GM12872 (cell line): ENCODE data around the gene TSPO2.

ENCODE experiments used
- TF ChIP-seq, protein P1 (sequence below): IDR thresholded peaks from 3 replicates; pipeline ENCODE4 v1.5.1; 2011; ENCODE audit warnings: low read depth, mild to moderate bottlenecking, low read length, moderate library complexity; ENCODE audit not compliant: insufficient read depth

TSPO2 gene

GRCh38 chr6:41017663-41018062 is 24.6 kb upstream of the TSPO2 start:
- TF ChIP-seq, protein P1, sequence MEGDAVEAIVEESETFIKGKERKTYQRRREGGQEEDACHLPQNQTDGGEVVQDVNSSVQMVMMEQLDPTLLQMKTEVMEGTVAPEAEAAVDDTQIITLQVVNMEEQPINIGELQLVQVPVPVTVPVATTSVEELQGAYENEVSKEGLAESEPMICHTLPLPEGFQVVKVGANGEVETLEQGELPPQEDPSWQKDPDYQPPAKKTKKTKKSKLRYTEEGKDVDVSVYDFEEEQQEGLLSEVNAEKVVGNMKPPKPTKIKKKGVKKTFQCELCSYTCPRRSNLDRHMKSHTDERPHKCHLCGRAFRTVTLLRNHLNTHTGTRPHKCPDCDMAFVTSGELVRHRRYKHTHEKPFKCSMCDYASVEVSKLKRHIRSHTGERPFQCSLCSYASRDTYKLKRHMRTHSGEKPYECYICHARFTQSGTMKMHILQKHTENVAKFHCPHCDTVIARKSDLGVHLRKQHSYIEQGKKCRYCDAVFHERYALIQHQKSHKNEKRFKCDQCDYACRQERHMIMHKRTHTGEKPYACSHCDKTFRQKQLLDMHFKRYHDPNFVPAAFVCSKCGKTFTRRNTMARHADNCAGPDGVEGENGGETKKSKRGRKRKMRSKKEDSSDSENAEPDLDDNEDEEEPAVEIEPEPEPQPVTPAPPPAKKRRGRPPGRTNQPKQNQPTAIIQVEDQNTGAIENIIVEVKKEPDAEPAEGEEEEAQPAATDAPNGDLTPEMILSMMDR = no peak

GRCh38 chr6:41021832-41022231 is 20.4 kb upstream of the TSPO2 start:
- TF ChIP-seq, protein P1 = no peak

GRCh38 chr6:41022294-41022693 is 20.0 kb upstream of the TSPO2 start:
- TF ChIP-seq, protein P1 = no peak

DNA sequence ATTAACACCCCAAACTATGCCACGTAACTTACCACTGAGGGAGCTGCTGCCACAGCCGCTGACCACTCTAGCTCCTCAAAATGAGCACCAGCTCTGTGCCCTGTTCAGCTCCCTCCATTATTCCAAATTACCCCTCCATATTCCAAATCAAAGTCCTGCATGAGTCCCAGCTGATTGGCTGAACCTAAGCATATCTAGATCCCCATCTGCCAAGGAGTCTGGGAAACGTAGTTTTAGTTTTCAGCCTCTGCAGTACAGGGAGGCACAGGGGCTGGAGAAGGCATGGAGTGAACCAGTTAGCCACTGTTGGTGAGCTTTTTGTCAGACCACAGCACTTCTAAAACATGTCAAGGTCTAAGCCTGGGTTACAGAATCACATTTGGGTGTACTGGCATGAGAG is 19.2 kb upstream of the TSPO2 start:
- TF ChIP-seq, protein P1 = no peak

DNA sequence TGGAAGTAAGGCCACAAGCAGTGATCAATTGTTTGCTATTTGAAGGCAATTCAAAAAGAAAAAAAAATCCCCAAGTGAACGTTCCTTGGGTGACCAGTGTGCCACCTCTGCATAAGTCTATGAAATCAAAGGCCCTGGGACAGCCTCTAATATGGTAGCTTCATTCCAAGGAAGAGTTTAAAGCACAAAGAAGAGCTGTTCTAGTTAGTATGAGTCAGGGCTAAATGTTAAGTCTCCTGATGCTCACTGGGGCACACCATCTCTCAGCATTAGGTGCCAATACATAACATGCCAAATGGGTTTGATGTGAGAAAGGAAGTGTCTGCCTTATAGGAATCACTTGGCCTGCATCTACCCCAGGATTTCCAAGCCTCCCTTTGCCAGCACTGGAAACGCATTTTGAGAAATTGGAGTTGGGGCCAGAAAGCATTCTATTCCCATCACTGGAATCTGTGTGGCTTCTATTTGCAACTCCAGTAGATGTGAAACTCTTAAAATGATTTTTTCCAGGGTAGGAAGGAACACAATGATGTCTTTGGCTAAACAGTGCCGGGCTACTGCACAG is 16.2 kb upstream of the TSPO2 start:
- TF ChIP-seq, protein P1 = no peak

GRCh38 chr6:41027241-41027640 is 15.0 kb upstream of the TSPO2 start:
- TF ChIP-seq, protein P1 = 0 out of 3 replicates have a peak, but pooled peaks have one; percentile 3

DNA sequence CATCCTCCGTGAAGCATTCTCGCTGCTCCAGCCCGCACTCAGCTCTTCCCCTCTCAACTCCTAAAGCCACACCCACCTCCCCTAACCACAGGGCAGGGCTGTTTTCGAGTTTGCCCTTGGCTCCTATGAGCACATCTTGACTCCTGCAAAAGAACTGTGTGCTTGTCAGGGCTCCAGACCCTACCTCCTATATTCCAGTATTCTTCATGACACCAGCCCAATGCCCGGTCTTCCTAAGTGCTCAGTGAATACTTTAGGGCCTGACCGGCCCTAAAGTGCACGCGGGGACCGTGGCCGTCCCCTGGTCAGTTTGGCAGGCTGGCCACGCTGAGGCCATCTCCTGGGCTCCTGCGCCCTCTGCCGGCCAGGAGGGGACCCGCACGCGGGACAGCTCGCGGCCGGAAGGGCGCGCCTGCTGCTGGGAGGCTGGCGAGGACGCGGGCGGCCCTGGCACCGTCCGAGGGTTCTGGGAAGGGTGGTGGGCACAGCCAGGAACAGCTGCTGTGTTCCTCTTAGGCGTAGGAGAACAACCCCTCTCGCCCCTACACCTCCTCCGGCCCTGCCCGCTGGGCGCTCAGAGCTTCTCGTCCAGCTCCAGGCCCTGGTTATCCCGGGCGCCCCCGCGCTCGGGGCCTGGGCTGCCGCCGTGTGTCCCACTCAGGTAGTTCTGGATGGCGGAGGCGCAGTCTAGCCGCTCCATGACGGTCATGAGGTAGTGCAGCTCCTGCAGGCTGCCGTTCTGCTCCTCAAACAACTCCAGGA is 14.3 kb upstream of the TSPO2 start:
- TF ChIP-seq, protein P1 = peak; percentile 94
